Stimulated activated CD4-positive, alpha-beta T cell treated with anti-CD3 and anti-CD28 coated beads, Interleukin-12 subunit alpha, Interleukin-12 subunit beta, amount 100 ng/mL, for 48 hours (primary cell): Measurements from ENCODE around the gene S100A10.

Experiments used
- DNase-seq, 3 donors: peaks; one replicate each; pipeline ENCODE4 v3.0.0-alpha.2; 2020; ENCODE audit warnings: low read depth in 2 of 3, low spot score in 1 of 3

S100A10 gene

GRCh38 chr1:151939141-151939540 is 54.5 kb downstream of the S100A10 start:
- no peak for DNase-seq

- DNase-seq: no peak
These were observed 57.0 kb downstream of the S100A10 start for GRCh38 chr1:151936653-151937052.

GRCh38 chr1:151935894-151936602 is 57.6 kb downstream of the S100A10 start:
- DNase-seq: no peak

GRCh38 chr1:151935154-151935553 is 58.5 kb downstream of the S100A10 start:
- no peak for DNase-seq

GRCh38 chr1:151934048-151934493 is 59.6 kb downstream of the S100A10 start:
- DNase-seq: peak; percentile 12 to 64 (median 28)
